Measurements from ENCODE around the gene MDFIC2. TPM values are rescaled to one million over a fixed set of nuclear protein-coding genes. Genes with fewer than 3 reads are reported as not detected.

MDFIC2 gene
- total RNA-seq, 2 experiments from 2014 or later = not detected

DNA sequence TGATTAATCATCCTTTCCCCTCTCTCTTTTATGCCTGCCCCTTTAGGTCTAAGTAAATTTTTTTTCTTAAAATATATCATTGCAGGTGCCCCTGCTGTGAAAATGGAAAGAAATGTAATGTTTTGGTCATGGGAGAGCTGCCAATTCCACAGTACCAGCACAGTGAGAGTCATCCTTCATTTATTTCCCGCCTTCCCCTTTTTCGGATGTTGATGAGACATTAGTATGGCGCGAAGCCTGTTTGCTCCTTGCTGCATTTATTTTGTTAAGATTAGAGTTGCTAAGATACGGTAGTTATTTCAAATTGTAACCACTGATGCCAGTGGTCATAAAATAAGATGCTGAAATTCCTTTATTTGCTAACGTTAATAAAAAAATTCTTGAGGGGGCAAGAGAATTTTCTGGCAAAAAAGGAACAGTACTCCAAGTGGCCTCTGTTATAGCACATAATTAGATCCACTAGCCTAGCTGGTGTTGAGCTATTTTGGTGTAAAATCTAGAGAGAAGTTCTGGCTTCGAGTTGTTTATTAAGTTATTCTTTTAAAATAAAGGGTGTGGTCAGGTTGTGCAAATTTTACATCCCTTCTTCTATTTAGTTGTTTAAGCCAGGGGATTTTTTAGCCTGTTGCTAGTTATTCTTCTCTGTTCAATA is 62.8 kb downstream of the MDFIC2 start:
- Histone ChIP-seq H3K27ac (ENCODE audit: low read depth, low read length, poor library complexity, severe bottlenecking) (no peak overlapping the region), H3K9me2 (ENCODE audit: insufficient read depth, low read length) (no peaks in the 10 kb centered on the region), H3K9me3 (ENCODE audit: low read length) (no peaks in the 10 kb centered on the region), H4K20me1 (ENCODE audit: insufficient read depth, low read length) (no peaks in the 10 kb centered on the region), H3K4me2 (ENCODE audit: low read length) (no peak overlapping the region), H2AFZ (ENCODE audit: low read length) (no peak overlapping the region), H3K4me1 (ENCODE audit: insufficient read depth, low read length, poor library complexity, severe bottlenecking) (no peaks in the 10 kb centered on the region), H3K36me3 (ENCODE audit: insufficient read depth, low read length) (no peaks in the 10 kb centered on the region), H3K4me3 (ENCODE audit: low read depth, low read length, poor library complexity, severe bottlenecking) (no peak overlapping the region), H3K79me2 (ENCODE audit: insufficient read depth, low read depth, low read length) (no peaks in the 10 kb centered on the region)
- TF ChIP-seq, protein P1, sequence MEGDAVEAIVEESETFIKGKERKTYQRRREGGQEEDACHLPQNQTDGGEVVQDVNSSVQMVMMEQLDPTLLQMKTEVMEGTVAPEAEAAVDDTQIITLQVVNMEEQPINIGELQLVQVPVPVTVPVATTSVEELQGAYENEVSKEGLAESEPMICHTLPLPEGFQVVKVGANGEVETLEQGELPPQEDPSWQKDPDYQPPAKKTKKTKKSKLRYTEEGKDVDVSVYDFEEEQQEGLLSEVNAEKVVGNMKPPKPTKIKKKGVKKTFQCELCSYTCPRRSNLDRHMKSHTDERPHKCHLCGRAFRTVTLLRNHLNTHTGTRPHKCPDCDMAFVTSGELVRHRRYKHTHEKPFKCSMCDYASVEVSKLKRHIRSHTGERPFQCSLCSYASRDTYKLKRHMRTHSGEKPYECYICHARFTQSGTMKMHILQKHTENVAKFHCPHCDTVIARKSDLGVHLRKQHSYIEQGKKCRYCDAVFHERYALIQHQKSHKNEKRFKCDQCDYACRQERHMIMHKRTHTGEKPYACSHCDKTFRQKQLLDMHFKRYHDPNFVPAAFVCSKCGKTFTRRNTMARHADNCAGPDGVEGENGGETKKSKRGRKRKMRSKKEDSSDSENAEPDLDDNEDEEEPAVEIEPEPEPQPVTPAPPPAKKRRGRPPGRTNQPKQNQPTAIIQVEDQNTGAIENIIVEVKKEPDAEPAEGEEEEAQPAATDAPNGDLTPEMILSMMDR (conservative IDR thresholded peaks at IDR 0.05; ENCODE audit: low read length) = no peak
- no peak for TF ChIP-seq EZH2phosphoT487 (IDR thresholded peaks at IDR 0.05; ENCODE audit: borderline replicate concordance, low read depth, low read length)
- no peak for DNase-seq (ENCODE audit: low spot score)
- CTCF ChIA-PET (ENCODE audit: unreplicated experiment) = no interaction called here
- intact Hi-C loops (cut with micrococcal nuclease; ENCODE audit: unreplicated experiment) = loop anchor here (5.0 kb wide), 1 partner anchor 108 kb away; no protein-coding TSS in a partner anchor
- BruUV-seq (replicated peaks) = no TSS peak
- POLR2A ChIA-PET = no interaction called here

DNA sequence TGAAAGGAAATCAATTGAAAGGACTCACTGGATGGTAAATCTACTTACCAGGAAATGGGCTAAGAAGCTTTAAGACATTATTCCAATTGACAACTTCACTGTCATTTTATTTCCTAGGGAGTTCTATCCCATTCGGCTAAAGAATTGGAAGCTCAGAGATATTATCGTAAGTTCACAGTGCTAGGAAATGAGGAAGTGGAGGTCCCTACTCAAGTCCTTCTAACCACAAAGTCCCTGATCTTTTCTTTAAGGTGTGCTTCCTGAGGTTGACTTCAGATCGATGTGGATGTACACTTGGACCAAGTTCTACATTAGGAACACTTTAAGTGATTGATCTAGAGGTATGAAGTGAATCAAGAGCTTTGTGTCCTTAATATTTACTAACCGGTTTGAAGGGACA is 63.6 kb downstream of the MDFIC2 start:
- Histone ChIP-seq H3K4me1 (ENCODE audit: insufficient read depth, low read length, poor library complexity, severe bottlenecking) (no peaks in the 10 kb centered on the region), H3K79me2 (ENCODE audit: insufficient read depth, low read depth, low read length) (no peaks in the 10 kb centered on the region), H3K36me3 (ENCODE audit: insufficient read depth, low read length) (no peaks in the 10 kb centered on the region), H2AFZ (ENCODE audit: low read length) (no peak overlapping the region), H3K4me2 (ENCODE audit: low read length) (no peak overlapping the region), H3K27ac (ENCODE audit: low read depth, low read length, poor library complexity, severe bottlenecking) (no peak overlapping the region), H3K9me3 (ENCODE audit: low read length) (no peaks in the 10 kb centered on the region), H4K20me1 (ENCODE audit: insufficient read depth, low read length) (no peaks in the 10 kb centered on the region), H3K9me2 (ENCODE audit: insufficient read depth, low read length) (no peaks in the 10 kb centered on the region), H3K4me3 (ENCODE audit: low read depth, low read length, poor library complexity, severe bottlenecking) (no peak overlapping the region)
- CTCF ChIA-PET (ENCODE audit: unreplicated experiment) = no interaction called here
- POLR2A ChIA-PET = interaction anchor here (0.9 kb wide), 1 partner anchor 49 kb away, joined by 3 read pairs; no protein-coding TSS in a partner anchor
- intact Hi-C loops (cut with micrococcal nuclease; ENCODE audit: unreplicated experiment) = loop anchor here (5.0 kb wide), 1 partner anchor 108 kb away; no protein-coding TSS in a partner anchor
- no TSS peak for BruUV-seq (replicated peaks)
- TF ChIP-seq EZH2phosphoT487 (IDR thresholded peaks at IDR 0.05; ENCODE audit: borderline replicate concordance, low read depth, low read length) = no peak
- TF ChIP-seq, protein P1 (conservative IDR thresholded peaks at IDR 0.05; ENCODE audit: low read length) = no peak
- DNase-seq (ENCODE audit: low spot score) = no peak

DNA sequence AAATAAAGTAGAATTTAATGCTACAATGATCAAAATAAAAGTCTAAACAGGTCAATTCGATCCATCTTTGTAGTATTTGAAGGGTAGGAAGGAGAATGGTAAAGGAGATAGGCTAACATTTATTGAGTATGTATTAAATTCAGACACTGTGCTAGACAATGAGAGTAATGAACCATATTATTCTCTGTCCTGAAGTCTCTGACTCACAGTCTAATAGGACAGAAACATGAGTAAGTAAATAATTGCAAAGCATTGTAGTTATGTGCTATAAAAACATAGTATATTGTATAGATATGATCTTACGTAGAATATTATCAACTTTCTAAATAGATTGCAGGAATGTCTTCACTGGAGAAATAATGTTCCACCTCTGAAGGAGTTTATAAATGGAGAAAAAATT is 64.5 kb downstream of the MDFIC2 start:
- BruUV-seq (replicated peaks) = no TSS peak
- no peak overlapping the region for H3K27ac ChIP-seq (ENCODE audit: low read depth, low read length, poor library complexity, severe bottlenecking)
- intact Hi-C loops (cut with micrococcal nuclease; ENCODE audit: unreplicated experiment) = loop anchor here (5.0 kb wide), 1 partner anchor 109 kb away; no protein-coding TSS in a partner anchor
- no peak overlapping the region for H3K4me3 ChIP-seq (ENCODE audit: low read depth, low read length, poor library complexity, severe bottlenecking)
- no peaks in the 10 kb centered on the region for H3K36me3 ChIP-seq (ENCODE audit: insufficient read depth, low read length)
- no peaks in the 10 kb centered on the region for H3K9me2 ChIP-seq (ENCODE audit: insufficient read depth, low read length)
- no peaks in the 10 kb centered on the region for H3K79me2 ChIP-seq (ENCODE audit: insufficient read depth, low read depth, low read length)
- no peaks in the 10 kb centered on the region for H3K4me1 ChIP-seq (ENCODE audit: insufficient read depth, low read length, poor library complexity, severe bottlenecking)
- TF ChIP-seq EZH2phosphoT487 (IDR thresholded peaks at IDR 0.05; ENCODE audit: borderline replicate concordance, low read depth, low read length) = no peak
- TF ChIP-seq, protein P1 (conservative IDR thresholded peaks at IDR 0.05; ENCODE audit: low read length) = no peak
- no peaks in the 10 kb centered on the region for H4K20me1 ChIP-seq (ENCODE audit: insufficient read depth, low read length)
- ChIA-PET CTCF (ENCODE audit: unreplicated experiment) (no interaction called here), POLR2A (no interaction called here)
- H3K4me2 ChIP-seq (ENCODE audit: low read length) = no peak overlapping the region
- no peak for DNase-seq (ENCODE audit: low spot score)
- H2AFZ ChIP-seq (ENCODE audit: low read length) = no peak overlapping the region
- H3K9me3 ChIP-seq (ENCODE audit: low read length) = no peaks in the 10 kb centered on the region

Measured in OCI-LY7 (cell line).